Spinal cord (tissue), 10 donors: ENCODE measurements around the gene CCDC28A. TPM values are rescaled to one million over a fixed set of nuclear protein-coding genes. Genes with fewer than 3 reads are reported as not detected.
"Not testable (repeated sequence)": the region's sequence is repeated elsewhere in the genome, so short reads cannot be mapped to it uniquely, and the experiment has no call there.

Experiments used
- DNase-seq, 6 donors: peaks; one replicate each; pipeline versions ENCODE4 v3.0.0 to v3.0.0-alpha.2; 2013 to 2015; ENCODE audit warnings: low spot score in 6 of 6, low read depth in 4 of 6
- H3K27ac ChIP-seq: one replicate; pipeline ENCODE4 v1.5.1; 2013; ENCODE audit warnings: low read depth, low read length, control low read depth
- H3K27me3 ChIP-seq: one replicate; pipeline ENCODE4 v1.6.1; 2013; ENCODE audit warnings: low read length; ENCODE audit not compliant: control insufficient read depth, insufficient read depth
- H3K36me3 ChIP-seq: one replicate; pipeline ENCODE4 v1.6.1; 2013; ENCODE audit warnings: low read length; ENCODE audit not compliant: control insufficient read depth, insufficient read depth
- H3K4me1 ChIP-seq: one replicate; pipeline ENCODE4 v1.6.1; 2013; ENCODE audit warnings: low read length; ENCODE audit not compliant: control insufficient read depth, insufficient read depth
- H3K4me3 ChIP-seq: one replicate; pipeline ENCODE4 v1.5.1; 2013; ENCODE audit warnings: low read depth, low read length, control low read depth
- H3K9me3 ChIP-seq: one replicate; pipeline ENCODE4 v1.6.1; 2013; ENCODE audit warnings: low read length; ENCODE audit not compliant: control insufficient read depth, insufficient read depth
- WGBS: methylation state at CpG from one replicate; pipeline ENCODE4 v1.1.5; 2013; ENCODE audit warnings: missing lambda C conversion rate; ENCODE audit not compliant: insufficient coverage; 5-methylcytosine and 5-hydroxymethylcytosine counted together
- long read RNA-seq, 4 donors: transcript quantifications; one replicate each; lab custom pipeline, GENCODE V29; 2026
- polyA plus RNA-seq, 2 donors: library from polyadenylated mRNA; unstranded; fragments of 120-200 nt; gene quantifications; one replicate each; pipeline ENCODE4 v1.2.1, GENCODE V29; 2013; ENCODE audit not compliant: insufficient read length in 2 of 2
- total RNA-seq, 2 donors: library from RNA; depleted of rRNA in 1 of 2; stranded (reverse); fragments of 120-200 nt in 1 of 2; fragments of >200 nt in 1 of 2; gene quantifications; one replicate each; pipeline versions ENCODE4 v1.2.3 to v1.2.4, GENCODE V29; 2013 to 2014
- donor health status: healthy.

The CCDC28A gene
- total RNA-seq (10 to 100 TPM; 14.9 to 19.4 TPM), polyA plus RNA-seq (10 to 100 TPM in 1 of 2 donors, 1 to 10 TPM in 1; 9.3 to 11.5 TPM)
- long read RNA-seq, donor 1, transcript CCDC28A-202 (6 exons, 1,505 nt): major isoform, 6 of 6 reads
- long read RNA-seq, donor 1, partial matches to known transcripts: 0 of 6 reads
- long read RNA-seq, donor 1, other reads (novel, unspliced or antisense): 0 of 6 reads
- long read RNA-seq, donor 2, partial matches to known transcripts: 0 of 1 reads
- long read RNA-seq, donor 2, other reads (novel, unspliced or antisense): 0 of 1 reads
- long read RNA-seq, donor 3: 0 reads
- long read RNA-seq, donor 4, transcript CCDC28A-202 (6 exons, 1,505 nt): major isoform, 5 of 11 reads
- long read RNA-seq, donor 4, partial matches to known transcripts: 0 of 11 reads
- long read RNA-seq, donor 4, other reads (novel, unspliced or antisense): 6 of 11 reads

GRCh38 chr6:138773177-138774091 lies at the start of gene CCDC28A:
CCDC28A (plus strand) TSS chr6:138773769; CDS start chr6:138776121, 2,352 bp downstream.
- DNase-seq: peak; percentile 94 to 100 (median 98)
- H3K36me3 ChIP-seq: no peaks in the 10 kb centered on the region
- H3K4me3 ChIP-seq: peak within 1 kb of the TSS; percentile 76
- H3K4me1 ChIP-seq: peaks cover 3% of the 10 kb centered on the region
- no peaks in the 10 kb centered on the region for H3K9me3 ChIP-seq
- peak within 1 kb of the TSS; percentile 97 for H3K27ac ChIP-seq
- H3K27me3 ChIP-seq: no peaks in the 10 kb centered on the region
- 0% methylated on average over 41 of the region's 47 CpGs for WGBS

- Histone ChIP-seq H3K27me3 (no peaks in the 10 kb centered on the region), H3K36me3 (no peaks in the 10 kb centered on the region), H3K9me3 (no peaks in the 10 kb centered on the region), H3K4me1 (no peaks in the 10 kb centered on the region), H3K27ac (no peak overlapping the region), H3K4me3 (no peak overlapping the region)
- WGBS: 71% methylated on average over 1 of the region's 3 CpGs
- no peak for DNase-seq
Measured at GRCh38 chr6:138724015-138724414, 49.6 kb upstream of the CCDC28A start.

GRCh38 chr6:138726066-138726756 lies 47.4 kb upstream of the CCDC28A start:
- no peaks in the 10 kb centered on the region for H3K4me1 ChIP-seq
- no peak overlapping the region for H3K27ac ChIP-seq
- WGBS: 87% methylated on average over 5 of the region's 7 CpGs
- H3K9me3 ChIP-seq: no peaks in the 10 kb centered on the region
- H3K27me3 ChIP-seq: no peaks in the 10 kb centered on the region
- no peak for DNase-seq
- H3K4me3 ChIP-seq: no peak overlapping the region
- H3K36me3 ChIP-seq: no peaks in the 10 kb centered on the region

- H3K4me3 ChIP-seq: no peak overlapping the region
- no peaks in the 10 kb centered on the region for H3K9me3 ChIP-seq
- no peaks in the 10 kb centered on the region for H3K27me3 ChIP-seq
- no peaks in the 10 kb centered on the region for H3K4me1 ChIP-seq
- no CpG with 5 or more reads among the region's 3 CpGs for WGBS
- peak in 1 of 6 donors; percentile 8 for DNase-seq
- H3K27ac ChIP-seq: no peak overlapping the region
- no peaks in the 10 kb centered on the region for H3K36me3 ChIP-seq
Measured at GRCh38 chr6:138726757-138727097, 46.8 kb upstream of the CCDC28A start.

GRCh38 chr6:138727182-138727581 lies 46.4 kb upstream of the CCDC28A start:
- DNase-seq: no peak
- Histone ChIP-seq H3K9me3 (no peaks in the 10 kb centered on the region), H3K27me3 (no peaks in the 10 kb centered on the region), H3K4me3 (no peak overlapping the region), H3K27ac (no peak overlapping the region), H3K4me1 (no peaks in the 10 kb centered on the region), H3K36me3 (no peaks in the 10 kb centered on the region)
- 90% methylated on average over 2 of the region's 3 CpGs for WGBS

GRCh38 chr6:138728662-138729061 lies 44.9 kb upstream of the CCDC28A start:
- Histone ChIP-seq H3K9me3 (no peaks in the 10 kb centered on the region), H3K27ac (no peak overlapping the region)
- DNase-seq: no peak

GRCh38 chr6:138730037-138730436 lies 43.5 kb upstream of the CCDC28A start:
- H3K27ac ChIP-seq, H3K4me1 ChIP-seq, H3K9me3 ChIP-seq, DNase-seq, H3K4me3 ChIP-seq, H3K36me3 ChIP-seq, H3K27me3 ChIP-seq: not testable (repeated sequence)
- WGBS: 90% methylated on average over 2 of the region's 5 CpGs

More at GRCh38 chr6:138728662-138729061, 44.9 kb upstream of the CCDC28A start:
- no peak overlapping the region for H3K4me3 ChIP-seq
- 86% methylated on average over 1 of the region's 2 CpGs for WGBS
- no peaks in the 10 kb centered on the region for H3K4me1 ChIP-seq
- no peaks in the 10 kb centered on the region for H3K36me3 ChIP-seq
- H3K27me3 ChIP-seq: no peaks in the 10 kb centered on the region

- Histone ChIP-seq H3K4me1 (no peaks in the 10 kb centered on the region), H3K27me3 (no peaks in the 10 kb centered on the region), H3K9me3 (no peaks in the 10 kb centered on the region), H3K36me3 (no peaks in the 10 kb centered on the region), H3K4me3 (no peak overlapping the region), H3K27ac (no peak overlapping the region)
- DNase-seq: no peak
- WGBS: 100% methylated on average over 1 of the region's 1 CpG
Measured at GRCh38 chr6:138734585-138734984, 39.0 kb upstream of the CCDC28A start.

- Histone ChIP-seq H3K27me3 (no peaks in the 10 kb centered on the region), H3K27ac (no peak overlapping the region), H3K4me1 (no peaks in the 10 kb centered on the region), H3K4me3 (no peak overlapping the region), H3K9me3 (no peaks in the 10 kb centered on the region), H3K36me3 (no peaks in the 10 kb centered on the region)
- DNase-seq: no peak
- 91% methylated on average over 4 of the region's 5 CpGs for WGBS
Measured at GRCh38 chr6:138736640-138737039, 36.9 kb upstream of the CCDC28A start.
